Activated CD8-positive, alpha-beta memory T cell treated with anti-CD3 and anti-CD28 coated beads, Interleukin-2, amount 10 ng/mL, durations not matched to agents 7 days and 5 days (primary cell): Measurements from ENCODE around the gene SEC22B. TPM values are rescaled to one million over a fixed set of nuclear protein-coding genes. Genes with fewer than 3 reads are reported as not detected.
"Not testable (repeated sequence)": the region's sequence is repeated elsewhere in the genome, so short reads cannot be mapped to it uniquely, and the experiment has no call there.

Source experiments
- ATAC-seq: fragments of 150-1000 bp; cut with Tn5 transposase; one replicate; pipeline ENCODE4 v1.10.0; 2021; ENCODE audit warnings: moderate library complexity
- CTCF ChIA-PET: fragments of 350-600 bp; sonication (Branson Sonifier 250); formaldehyde crosslinking; loops from one replicate; lab custom pipeline; 2021; ENCODE audit warnings: antibody characterized with exemption; lab: Charles Lee
- DNase-seq: peaks from one replicate; pipeline ENCODE4 v3.0.0-alpha.2; 2020
- H3K27ac Mint-ChIP-seq: one replicate; pipeline ENCODE4 v1.8.0; 2021; ENCODE audit warnings: mild to moderate bottlenecking, mixed read lengths
- H3K27me3 Mint-ChIP-seq: one replicate; pipeline ENCODE4 v1.8.0; 2021; ENCODE audit warnings: mixed read lengths
- H3K36me3 Mint-ChIP-seq: one replicate; pipeline ENCODE4 v1.8.0; 2021; ENCODE audit warnings: mild to moderate bottlenecking, mixed read lengths
- H3K4me1 Mint-ChIP-seq: one replicate; pipeline ENCODE4 v1.8.0; 2021; ENCODE audit warnings: mixed read lengths
- H3K4me3 Mint-ChIP-seq: one replicate; pipeline ENCODE4 v1.8.0; 2021; ENCODE audit warnings: mild to moderate bottlenecking, moderate library complexity, mixed read lengths
- H3K9me3 Mint-ChIP-seq: one replicate; pipeline ENCODE4 v1.8.0; 2022; ENCODE audit warnings: low read depth, mixed read lengths
- total RNA-seq, 2 experiments: library from RNA; stranded (reverse); gene quantifications; one replicate each; pipeline ENCODE4 v1.2.3, GENCODE V29; 2021

Gene SEC22B
- total RNA-seq, 2 experiments from 2014 or later, result 18.5 to 23.8 TPM

- H3K27ac Mint-ChIP-seq, H3K36me3 Mint-ChIP-seq, H3K9me3 Mint-ChIP-seq, ATAC-seq, CTCF ChIA-PET, H3K4me3 Mint-ChIP-seq, DNase-seq, H3K27me3 Mint-ChIP-seq: not testable (repeated sequence)
- H3K4me1 Mint-ChIP-seq, result peaks cover 32% of the 10 kb centered on the region
Observed at GRCh38 chr1:120140656-120141265, 35.6 kb downstream of the SEC22B start.

- CTCF ChIA-PET, H3K9me3 Mint-ChIP-seq, H3K27me3 Mint-ChIP-seq, ATAC-seq, DNase-seq, H3K27ac Mint-ChIP-seq, H3K36me3 Mint-ChIP-seq, H3K4me3 Mint-ChIP-seq: not testable (repeated sequence)
- H3K4me1 Mint-ChIP-seq, result peaks cover 16% of the 10 kb centered on the region
Observed at GRCh38 chr1:120136086-120136485, 40.2 kb downstream of the SEC22B start.

GRCh38 chr1:120133928-120134325 is 42.4 kb downstream of the SEC22B start:
- H3K36me3 Mint-ChIP-seq, H3K27me3 Mint-ChIP-seq, DNase-seq, H3K27ac Mint-ChIP-seq, H3K4me3 Mint-ChIP-seq, ATAC-seq, H3K9me3 Mint-ChIP-seq, CTCF ChIA-PET: not testable (repeated sequence)
- H3K4me1 Mint-ChIP-seq, result peaks cover 16% of the 10 kb centered on the region

GRCh38 chr1:120133228-120133927 is 42.9 kb downstream of the SEC22B start:
- Mint-ChIP-seq H3K4me3 (no peak overlapping the region), H3K27me3 (peaks cover 2% of the 10 kb centered on the region), H3K9me3 (no peaks in the 10 kb centered on the region), H3K36me3 (peaks cover 2% of the 10 kb centered on the region), H3K27ac (no peak overlapping the region), H3K4me1 (peaks cover 16% of the 10 kb centered on the region)
- no peak for DNase-seq
- CTCF ChIA-PET, result no interaction called here
- no peak for ATAC-seq

DNA sequence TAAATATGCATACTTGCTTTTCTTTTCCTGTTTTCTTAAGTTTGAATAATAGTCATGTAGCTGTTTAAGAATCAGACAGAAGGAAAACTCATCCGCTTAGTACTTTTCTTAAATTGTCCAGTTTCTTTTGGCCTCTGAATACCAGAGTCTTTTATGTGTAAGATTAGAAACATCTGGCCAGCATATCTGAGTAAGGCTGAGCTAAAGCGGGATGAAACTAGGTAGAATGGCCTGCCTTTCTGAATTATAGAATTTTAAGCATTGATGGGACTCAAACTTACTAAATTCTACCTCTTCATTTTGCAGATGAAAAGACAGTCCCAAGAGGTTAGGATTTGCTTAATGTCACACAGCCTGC is 43.9 kb downstream of the SEC22B start:
- H3K36me3 Mint-ChIP-seq, H3K4me3 Mint-ChIP-seq, DNase-seq, CTCF ChIA-PET, ATAC-seq, H3K27me3 Mint-ChIP-seq, H3K9me3 Mint-ChIP-seq: not testable (repeated sequence)
- H3K27ac Mint-ChIP-seq, result peak overlapping the region; percentile 32
- H3K4me1 Mint-ChIP-seq, result peaks cover 15% of the 10 kb centered on the region

- CTCF ChIA-PET, H3K27me3 Mint-ChIP-seq, H3K9me3 Mint-ChIP-seq, H3K4me3 Mint-ChIP-seq, H3K36me3 Mint-ChIP-seq: not testable (repeated sequence)
- H3K4me1 Mint-ChIP-seq, result peaks cover 15% of the 10 kb centered on the region
- peak overlapping the region; percentile 32 for H3K27ac Mint-ChIP-seq
- DNase-seq, result peak; percentile 52
- ATAC-seq, result peak; percentile 77
Observed at GRCh38 chr1:120131611-120132405, 44.5 kb downstream of the SEC22B start.

GRCh38 chr1:120127921-120128320 is 48.4 kb downstream of the SEC22B start:
- ATAC-seq, DNase-seq, H3K27ac Mint-ChIP-seq, H3K4me3 Mint-ChIP-seq, H3K27me3 Mint-ChIP-seq, H3K9me3 Mint-ChIP-seq, H3K36me3 Mint-ChIP-seq, CTCF ChIA-PET: not testable (repeated sequence)
- H3K4me1 Mint-ChIP-seq, result peaks cover 24% of the 10 kb centered on the region

DNA sequence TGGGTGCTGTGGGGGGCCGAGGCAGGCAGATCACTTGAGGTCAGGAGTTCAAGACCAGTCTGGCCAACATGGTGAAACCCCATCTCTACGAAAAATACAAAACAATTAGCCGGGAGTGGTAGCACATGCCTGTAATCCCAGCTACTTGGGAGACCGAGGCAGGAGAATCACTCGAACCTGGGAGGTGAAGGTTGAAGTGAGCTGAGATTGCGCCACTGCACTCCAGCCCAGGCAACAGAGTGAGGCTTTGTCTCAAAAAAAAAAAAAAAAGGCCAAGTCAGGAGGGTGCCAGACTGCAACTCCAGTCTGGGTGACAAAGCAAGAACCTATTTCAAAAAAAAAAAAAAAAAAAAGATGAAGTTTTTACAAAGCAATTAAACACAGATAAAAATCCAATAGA is 50.1 kb downstream of the SEC22B start:
- ATAC-seq, CTCF ChIA-PET, H3K4me3 Mint-ChIP-seq, H3K27me3 Mint-ChIP-seq, H3K36me3 Mint-ChIP-seq, H3K27ac Mint-ChIP-seq, DNase-seq, H3K9me3 Mint-ChIP-seq: not testable (repeated sequence)
- H3K4me1 Mint-ChIP-seq, result peaks cover 22% of the 10 kb centered on the region

GRCh38 chr1:120124628-120125027 is 51.7 kb downstream of the SEC22B start:
- CTCF ChIA-PET, H3K27ac Mint-ChIP-seq, DNase-seq, H3K27me3 Mint-ChIP-seq, ATAC-seq, H3K36me3 Mint-ChIP-seq, H3K4me3 Mint-ChIP-seq, H3K9me3 Mint-ChIP-seq: not testable (repeated sequence)
- H3K4me1 Mint-ChIP-seq, result peaks cover 24% of the 10 kb centered on the region

- peaks cover 22% of the 10 kb centered on the region for H3K4me1 Mint-ChIP-seq
- H3K36me3 Mint-ChIP-seq, H3K27ac Mint-ChIP-seq, H3K9me3 Mint-ChIP-seq, CTCF ChIA-PET, H3K27me3 Mint-ChIP-seq, DNase-seq, H3K4me3 Mint-ChIP-seq: not testable (repeated sequence)
- peak; percentile 63 for ATAC-seq
Observed at GRCh38 chr1:120123813-120124510, 52.4 kb downstream of the SEC22B start.

DNA sequence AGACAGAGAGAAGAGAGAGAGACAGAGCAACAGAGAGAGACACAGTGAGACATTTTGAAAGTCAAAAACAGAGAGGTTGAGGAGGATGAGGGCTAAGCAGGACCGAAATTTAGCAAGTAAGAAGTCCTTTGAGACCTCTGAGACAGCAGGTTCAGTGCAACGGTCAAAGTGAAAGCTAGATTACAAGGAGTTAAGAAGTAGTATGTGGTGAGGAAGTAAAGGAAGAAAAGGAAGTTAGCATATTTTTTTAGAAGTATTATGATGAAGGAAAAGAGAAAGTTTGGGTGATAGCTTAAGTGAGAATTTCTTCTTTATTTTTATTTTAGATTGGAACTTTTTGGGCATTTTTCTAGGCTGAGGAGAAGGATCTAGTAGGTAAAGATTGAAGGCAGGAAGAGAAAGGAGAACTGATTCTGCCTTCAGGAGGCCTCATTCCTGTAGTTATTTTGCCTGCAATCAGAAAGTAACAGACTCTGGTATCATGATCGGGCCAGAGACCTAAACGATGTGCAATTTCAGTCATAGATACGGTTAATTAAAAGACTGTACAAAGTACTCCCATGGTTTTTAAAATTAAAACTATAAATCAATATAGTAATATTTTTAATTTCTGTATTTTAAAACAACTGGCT is 53.9 kb downstream of the SEC22B start:
- peak; percentile 84 for ATAC-seq
- CTCF ChIA-PET, H3K27me3 Mint-ChIP-seq, H3K36me3 Mint-ChIP-seq, H3K9me3 Mint-ChIP-seq, DNase-seq: not testable (repeated sequence)
- peak overlapping the region; percentile 39 for H3K4me3 Mint-ChIP-seq
- H3K4me1 Mint-ChIP-seq, result peaks cover 25% of the 10 kb centered on the region
- peak overlapping the region; percentile 80 for H3K27ac Mint-ChIP-seq

DNA sequence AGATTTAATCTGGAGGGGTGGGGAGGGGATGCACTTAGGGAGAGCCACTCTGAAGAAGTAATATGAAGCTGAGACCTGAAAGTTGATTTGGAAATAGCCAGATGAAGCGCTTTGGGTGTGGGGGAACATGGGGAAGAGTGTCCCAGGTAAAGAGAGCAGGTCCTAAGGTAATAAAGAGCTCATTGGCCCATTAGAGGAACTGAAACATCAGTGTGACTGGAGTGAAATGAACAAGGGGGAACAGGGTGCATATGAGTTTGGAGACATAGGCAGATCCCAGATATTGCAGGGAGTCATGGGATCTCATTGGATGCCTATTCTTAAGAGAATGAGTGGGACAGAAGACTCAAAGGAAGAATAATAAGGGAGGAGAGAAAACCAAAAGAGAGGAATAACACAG is 54.5 kb downstream of the SEC22B start:
- DNase-seq, H3K27ac Mint-ChIP-seq: not testable (repeated sequence)

DNA sequence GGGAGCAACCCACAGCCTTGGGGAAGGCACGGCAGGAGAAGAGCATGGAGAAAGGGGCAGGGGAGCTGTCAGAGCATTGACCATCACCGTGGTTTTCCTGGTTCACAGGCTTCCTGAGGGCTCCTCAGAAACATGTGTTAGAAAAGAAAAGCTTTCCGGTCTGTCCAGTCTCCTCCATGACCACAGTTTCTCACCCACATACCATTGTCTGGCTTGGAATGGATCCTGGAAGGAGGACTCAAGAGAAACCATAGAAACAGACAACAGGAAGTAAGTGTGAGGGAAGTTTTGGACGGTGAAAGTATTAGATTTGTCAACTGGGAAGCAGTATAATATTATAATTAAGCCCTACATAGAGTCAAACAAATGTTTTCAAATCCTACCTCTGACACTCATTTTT is 55.8 kb downstream of the SEC22B start:
- ATAC-seq, H3K9me3 Mint-ChIP-seq, DNase-seq, H3K4me3 Mint-ChIP-seq, H3K27me3 Mint-ChIP-seq, H3K36me3 Mint-ChIP-seq, H3K27ac Mint-ChIP-seq, CTCF ChIA-PET: not testable (repeated sequence)
- peaks cover 25% of the 10 kb centered on the region for H3K4me1 Mint-ChIP-seq

More for the DNA sequence above, 54.5 kb downstream of the SEC22B start:
- CTCF ChIA-PET, H3K4me3 Mint-ChIP-seq, H3K9me3 Mint-ChIP-seq, H3K36me3 Mint-ChIP-seq, ATAC-seq, H3K27me3 Mint-ChIP-seq: not testable (repeated sequence)
- H3K4me1 Mint-ChIP-seq, result peaks cover 25% of the 10 kb centered on the region
